ENCODE measurements around the gene RHBDL1. TPM values are rescaled to one million over a fixed set of nuclear protein-coding genes. Genes with fewer than 3 reads are reported as not detected.
A peak's percentile ranks its signal among the peaks of the same experiment; 100 is the strongest.
"Not testable (repeated sequence)": the region's sequence is repeated elsewhere in the genome, so short reads cannot be mapped to it uniquely, and the experiment has no call there.

Gene RHBDL1
- total RNA-seq, 4 donors from 2014 or later = 0.38 to 1.1 (median 0.57) TPM; not detected in 1

GRCh38 chr16:684961-685696 lies 9.7 kb downstream of the RHBDL1 start:
- 86 to 91% methylated on average over 15 to 20 of the region's 61 CpGs for WGBS, 2 donors
- TF ChIP-seq CTCF (IDR thresholded peaks at IDR 0.05) (no peak), POLR2A (IDR thresholded peaks at IDR 0.05) (no peak)
- peak overlapping the region; percentile 55 to 88 (median 65) for H3K4me3 ChIP-seq
- H3K36me3 ChIP-seq = peaks cover 17 to 53% (median 19%) of the 10 kb centered on the region in 3 donors
- H3K4me1 ChIP-seq = peaks cover 60 to 82% (median 60%) of the 10 kb centered on the region in 3 donors
- no peak for DNase-seq
- H3K9me3 ChIP-seq = no peaks in the 10 kb centered on the region
- intact Hi-C loops (cut with DNase I) = no loop called here
- H3K27ac ChIP-seq = peak overlapping the region; percentile 83 to 91 (median 86)
- no peaks in the 10 kb centered on the region for H3K27me3 ChIP-seq

GRCh38 chr16:685967-686366 lies 10.5 kb downstream of the RHBDL1 start:
- DNase-seq = no peak
- 60% methylated on average over 1 of the region's 10 CpGs for WGBS, 2 donors

GRCh38 chr16:686459-687260 lies 11.2 kb downstream of the RHBDL1 start:
- Histone ChIP-seq H3K27me3 (peaks cover 0 to 2% (median 0%) of the 10 kb centered on the region in 4 donors), H3K9me3 (no peaks in the 10 kb centered on the region), H3K27ac (no peak overlapping the region), H3K4me1 (peaks cover 56 to 85% (median 57%) of the 10 kb centered on the region in 3 donors), H3K4me3 (no peak overlapping the region), H3K36me3 (peaks cover 15 to 49% (median 15%) of the 10 kb centered on the region in 3 donors)
- DNase-seq = no peak
- no peak for TF ChIP-seq CTCF (IDR thresholded peaks at IDR 0.05)
- no peak for TF ChIP-seq POLR2A (IDR thresholded peaks at IDR 0.05)
- 75 to 94% methylated on average over 2 to 9 of the region's 51 CpGs for WGBS, 2 donors
- intact Hi-C loops (cut with DNase I) = no loop called here

More at GRCh38 chr16:685967-686366, 10.5 kb downstream of the RHBDL1 start:
- no peak overlapping the region for H3K4me3 ChIP-seq
- peaks cover 61 to 85% (median 64%) of the 10 kb centered on the region in 3 donors for H3K4me1 ChIP-seq
- no peaks in the 10 kb centered on the region for H3K27me3 ChIP-seq
- intact Hi-C loops (cut with DNase I) = no loop called here
- peak overlapping the region in 1 of 4 donors; percentile 5 for H3K27ac ChIP-seq
- TF ChIP-seq POLR2A (IDR thresholded peaks at IDR 0.05) = no peak
- peak in 1 of 6 experiments; percentile 40 for TF ChIP-seq CTCF (IDR thresholded peaks at IDR 0.05)
- H3K36me3 ChIP-seq = peaks cover 17 to 53% (median 19%) of the 10 kb centered on the region in 3 donors
- no peaks in the 10 kb centered on the region for H3K9me3 ChIP-seq

GRCh38 chr16:687499-687898 lies 12.0 kb downstream of the RHBDL1 start:
- Histone ChIP-seq H3K4me3 (no peak overlapping the region), H3K4me1 (peaks cover 49 to 85% (median 49%) of the 10 kb centered on the region in 3 donors), H3K9me3 (no peaks in the 10 kb centered on the region), H3K27ac (no peak overlapping the region), H3K27me3 (peaks cover 0 to 10% (median 0%) of the 10 kb centered on the region in 4 donors), H3K36me3 (peaks cover 6 to 40% (median 7%) of the 10 kb centered on the region in 3 donors)
- WGBS, 2 donors = no CpG with 5 or more reads among the region's 19 CpGs
- no peak for TF ChIP-seq POLR2A (IDR thresholded peaks at IDR 0.05)
- DNase-seq = no peak
- intact Hi-C loops (cut with DNase I) = no loop called here

- H3K4me3 ChIP-seq = peak overlapping the region; percentile 54 to 96 (median 72)
- intact Hi-C loops (cut with DNase I) = no loop called here
- H3K9me3 ChIP-seq = no peaks in the 10 kb centered on the region
- peaks cover 38 to 90% (median 49%) of the 10 kb centered on the region in 3 donors for H3K4me1 ChIP-seq
- WGBS, 2 donors = 74 to 80% methylated on average over 13 to 14 of the region's 26 CpGs
- peaks cover 0 to 28% (median 6%) of the 10 kb centered on the region in 4 donors for H3K27me3 ChIP-seq
- peaks cover 4 to 32% (median 6%) of the 10 kb centered on the region in 3 donors for H3K36me3 ChIP-seq
- peak overlapping the region; percentile 81 to 90 (median 86) for H3K27ac ChIP-seq
- DNase-seq = no peak
- TF ChIP-seq CTCF (IDR thresholded peaks at IDR 0.05) (no peak), POLR2A (IDR thresholded peaks at IDR 0.05) (no peak)
Measured at GRCh38 chr16:689175-689897, 13.9 kb downstream of the RHBDL1 start.

- Histone ChIP-seq H3K27ac (peak overlapping the region in 3 of 4 donors; percentile 81 to 90 (median 87)), H3K4me1 (peaks cover 38 to 90% (median 54%) of the 10 kb centered on the region in 3 donors), H3K36me3 (peaks cover 4 to 22% (median 6%) of the 10 kb centered on the region in 3 donors), H3K27me3 (peaks cover 0 to 47% (median 18%) of the 10 kb centered on the region in 4 donors)
- 45 to 70% methylated on average over 16 of the region's 16 CpGs for whole genome bisulfite sequencing, 2 donors
- DNase-seq; intact Hi-C loops (cut with DNase I); H3K4me3 ChIP-seq; H3K9me3 ChIP-seq: not testable (repeated sequence)
Measured at GRCh38 chr16:691242-691641, 15.8 kb downstream of the RHBDL1 start.

Measured in esophagus squamous epithelium (tissue), 5 donors.